ENCODE results near the gene TEDC1. TPM values are rescaled to one million over a fixed set of nuclear protein-coding genes. Genes with fewer than 3 reads are reported as not detected.

The TEDC1 gene
- total RNA-seq, 4 donors from 2014 or later, result 0.97 to 4.2 (median 2.2) TPM

DNA sequence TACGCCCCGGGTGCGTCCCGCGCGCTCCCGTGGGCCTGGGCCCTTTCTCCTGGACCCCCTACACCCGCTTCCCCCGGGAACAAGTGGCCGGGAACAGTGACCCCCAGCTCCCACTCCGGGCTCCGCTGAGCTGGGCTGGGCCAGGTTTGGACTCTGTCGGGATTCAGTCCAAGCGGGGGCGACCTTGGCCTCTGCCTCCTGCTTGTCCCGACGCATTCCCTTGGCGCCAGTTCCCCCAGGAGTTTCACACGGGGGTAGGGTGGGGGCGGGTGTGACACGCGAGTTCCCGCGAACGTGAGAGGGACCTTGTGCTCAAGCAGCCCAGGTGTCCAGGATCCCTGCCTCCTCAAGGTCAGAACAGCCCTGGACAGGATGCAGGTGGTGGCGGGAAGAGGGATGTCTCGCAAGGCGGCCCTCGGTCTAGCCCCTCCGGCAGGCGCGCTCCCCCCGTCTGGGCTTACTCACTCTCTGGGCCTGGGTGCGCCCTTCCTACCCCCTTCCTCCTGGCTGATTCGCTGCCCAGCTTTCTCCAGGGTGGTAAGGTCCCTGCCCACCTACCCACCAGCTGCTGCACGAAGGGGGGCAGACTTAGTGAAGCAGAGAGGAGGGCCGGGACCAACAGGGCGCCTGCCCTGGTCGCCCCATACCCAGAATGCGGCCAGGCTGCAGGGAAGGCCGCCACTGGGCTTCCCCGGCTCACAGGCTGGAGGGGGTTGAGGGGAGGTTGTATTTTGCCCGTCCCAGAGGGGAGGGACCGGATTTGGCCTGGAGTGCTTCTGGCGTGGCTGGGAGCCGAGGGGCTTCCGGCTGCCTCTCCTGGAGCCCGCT lies 15.6 kb upstream of the TEDC1 start:
- TF ChIP-seq, protein P1, sequence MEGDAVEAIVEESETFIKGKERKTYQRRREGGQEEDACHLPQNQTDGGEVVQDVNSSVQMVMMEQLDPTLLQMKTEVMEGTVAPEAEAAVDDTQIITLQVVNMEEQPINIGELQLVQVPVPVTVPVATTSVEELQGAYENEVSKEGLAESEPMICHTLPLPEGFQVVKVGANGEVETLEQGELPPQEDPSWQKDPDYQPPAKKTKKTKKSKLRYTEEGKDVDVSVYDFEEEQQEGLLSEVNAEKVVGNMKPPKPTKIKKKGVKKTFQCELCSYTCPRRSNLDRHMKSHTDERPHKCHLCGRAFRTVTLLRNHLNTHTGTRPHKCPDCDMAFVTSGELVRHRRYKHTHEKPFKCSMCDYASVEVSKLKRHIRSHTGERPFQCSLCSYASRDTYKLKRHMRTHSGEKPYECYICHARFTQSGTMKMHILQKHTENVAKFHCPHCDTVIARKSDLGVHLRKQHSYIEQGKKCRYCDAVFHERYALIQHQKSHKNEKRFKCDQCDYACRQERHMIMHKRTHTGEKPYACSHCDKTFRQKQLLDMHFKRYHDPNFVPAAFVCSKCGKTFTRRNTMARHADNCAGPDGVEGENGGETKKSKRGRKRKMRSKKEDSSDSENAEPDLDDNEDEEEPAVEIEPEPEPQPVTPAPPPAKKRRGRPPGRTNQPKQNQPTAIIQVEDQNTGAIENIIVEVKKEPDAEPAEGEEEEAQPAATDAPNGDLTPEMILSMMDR (IDR thresholded peaks at IDR 0.05 in 4 of 5, conservative IDR thresholded peaks at IDR 0.05 in 1 of 5), result no peak
- TF ChIP-seq POLR2A (IDR thresholded peaks at IDR 0.05), result peak in 1 of 2 donors; percentile 7
- Histone ChIP-seq H3K9me3 (no peaks in the 10 kb centered on the region), H3K27ac (peak overlapping the region; percentile 73 to 84 (median 76)), H3K4me1 (peaks cover 34 to 54% of the 10 kb centered on the region in 2 donors), H3K4me3 (peak overlapping the region; percentile 48 to 71 (median 56)), H3K27me3 (peaks cover 0 to 4% (median 0%) of the 10 kb centered on the region in 3 donors), H3K36me3 (no peaks in the 10 kb centered on the region)
- no peak for DNase-seq
- in situ Hi-C loops (cut with MboI; ENCODE audit: low sequenced_read_pairs in 4 of 4), result loop anchor here in 1 of 4 donors (25.0 kb wide), 1 partner anchor 113 kb away; no protein-coding TSS in a partner anchor
- intact Hi-C loops (cut with DNase I; ENCODE audit: low total_unique reads), result loop anchor here (2.0 kb wide), 1 partner anchor 15 kb away; the partner anchor contains the start of gene TEDC1
- peak in 1 of 2 donors; percentile 12 for ATAC-seq

DNA sequence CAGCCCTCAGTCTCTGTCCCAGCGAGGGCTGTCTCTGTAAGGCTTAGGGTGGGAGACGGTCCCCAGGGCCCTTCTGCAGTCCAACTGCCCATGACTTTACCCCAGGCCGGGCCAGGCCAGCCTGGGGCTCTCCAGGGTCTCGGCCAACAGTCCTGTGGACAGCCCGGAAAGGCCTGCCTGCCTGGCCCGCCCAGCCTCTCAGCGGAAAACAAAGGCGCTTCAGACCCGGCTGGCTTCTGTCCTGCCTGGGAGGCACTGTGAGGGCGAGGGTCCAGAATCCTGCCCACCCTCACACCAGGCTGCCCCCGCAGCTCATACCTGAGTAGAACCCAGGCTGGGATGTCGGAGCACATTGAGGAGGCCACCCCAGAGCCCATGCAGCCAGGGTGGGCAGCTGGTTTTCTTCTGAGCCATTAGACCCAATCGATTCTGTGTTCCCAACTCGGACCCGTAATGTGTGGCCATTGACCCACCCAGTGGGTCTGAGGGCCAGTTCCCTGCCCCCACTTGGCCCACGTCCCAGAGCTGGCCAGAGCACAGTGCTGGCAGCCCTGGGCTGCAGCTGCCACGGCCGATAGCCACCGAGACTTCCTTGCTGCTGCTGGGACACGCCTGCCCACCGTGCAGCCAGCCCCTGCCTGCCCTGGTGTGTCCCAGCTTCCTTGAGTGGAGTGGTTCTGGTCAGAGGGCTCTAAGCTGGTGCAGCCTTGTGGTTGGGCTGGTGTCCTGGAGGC lies 14.8 kb upstream of the TEDC1 start:
- in situ Hi-C loops (cut with MboI; ENCODE audit: low sequenced_read_pairs in 4 of 4) (loop anchor here in 1 of 4 donors (25.0 kb wide), 1 partner anchor 114 kb away; no protein-coding TSS in a partner anchor), intact Hi-C loops (cut with DNase I; ENCODE audit: low total_unique reads) (no loop called here)
- Histone ChIP-seq H3K36me3 (no peaks in the 10 kb centered on the region), H3K27ac (peak overlapping the region; percentile 73 to 84 (median 76)), H3K4me3 (peak overlapping the region; percentile 48 to 71 (median 56)), H3K4me1 (peaks cover 34 to 61% of the 10 kb centered on the region in 2 donors), H3K27me3 (peaks cover 0 to 4% (median 0%) of the 10 kb centered on the region in 3 donors), H3K9me3 (no peaks in the 10 kb centered on the region)
- TF ChIP-seq, protein P1 (IDR thresholded peaks at IDR 0.05 in 4 of 5, conservative IDR thresholded peaks at IDR 0.05 in 1 of 5), result no peak
- DNase-seq (peak in 1 of 2 donors; percentile 46), ATAC-seq (peak in 1 of 2 donors; percentile 6)

DNA sequence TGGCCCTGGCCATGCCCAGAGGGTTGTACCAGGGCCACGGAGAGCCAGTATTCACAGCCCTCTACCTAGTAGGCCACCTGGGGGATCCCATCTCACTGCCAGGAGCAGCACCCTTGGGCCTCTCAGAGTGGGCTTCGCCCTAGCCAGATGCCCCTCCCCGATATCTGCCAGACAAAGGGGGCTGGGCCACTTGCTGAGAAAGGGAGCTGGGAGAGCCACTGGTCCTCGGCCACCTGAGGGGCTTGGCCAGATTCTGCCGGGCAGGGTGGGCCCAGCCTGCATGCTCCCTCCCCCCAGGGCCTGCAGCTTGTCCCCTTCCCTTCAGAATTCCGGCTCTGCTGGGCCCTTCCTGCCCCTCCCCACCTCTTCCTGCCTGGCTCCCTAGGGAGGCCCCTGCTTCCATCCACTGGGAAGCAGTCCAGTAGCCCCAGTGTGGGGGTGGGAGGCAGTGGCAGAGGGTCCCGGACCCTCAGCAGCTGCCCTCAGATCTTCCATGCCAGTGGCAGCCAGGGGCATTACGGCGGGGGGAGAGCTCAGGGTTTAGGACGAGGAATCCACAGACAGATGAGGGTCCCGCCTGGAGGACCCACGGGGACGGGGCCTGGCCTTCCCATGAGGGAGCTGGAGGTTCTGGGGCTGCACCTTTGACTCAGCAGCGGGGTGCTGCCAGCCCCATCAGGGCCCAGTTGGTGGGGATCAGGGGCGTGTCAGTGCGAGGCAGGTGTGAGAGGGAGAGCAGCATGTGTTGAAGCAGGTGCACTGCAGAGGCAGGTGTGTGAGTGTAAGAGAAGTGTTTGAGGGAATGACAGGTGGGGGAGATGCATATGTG lies 14.0 kb upstream of the TEDC1 start:
- TF ChIP-seq, protein P1 (IDR thresholded peaks at IDR 0.05 in 4 of 5, conservative IDR thresholded peaks at IDR 0.05 in 1 of 5), result no peak
- TF ChIP-seq POLR2A (IDR thresholded peaks at IDR 0.05), result no peak
- Histone ChIP-seq H3K4me1 (peaks cover 31 to 59% of the 10 kb centered on the region in 2 donors), H3K27ac (peak overlapping the region; percentile 73 to 84 (median 76)), H3K4me3 (peak overlapping the region; percentile 48 to 71 (median 56)), H3K36me3 (no peaks in the 10 kb centered on the region), H3K27me3 (peaks cover 0 to 4% (median under 1%) of the 10 kb centered on the region in 3 donors), H3K9me3 (no peaks in the 10 kb centered on the region)
- in situ Hi-C loops (cut with MboI; ENCODE audit: low sequenced_read_pairs in 4 of 4) (loop anchor here in 1 of 4 donors (25.0 kb wide), 1 partner anchor 115 kb away; no protein-coding TSS in a partner anchor), intact Hi-C loops (cut with DNase I; ENCODE audit: low total_unique reads) (no loop called here)
- ATAC-seq (no peak), DNase-seq (no peak)

All from gastrocnemius medialis (tissue), 4 donors.